Gastroesophageal sphincter (tissue), 4 donors: ENCODE measurements around the gene BBS1. TPM values are rescaled to one million over a fixed set of nuclear protein-coding genes. Genes with fewer than 3 reads are reported as not detected.

Source experiments
- ATAC-seq: fragments of 150-250 bp; one replicate; pipeline ENCODE4 v1.9.1; 2016; ENCODE audit warnings: mild to moderate bottlenecking, moderate library complexity
- H3K27ac ChIP-seq, 4 donors: fragments of 200-600 bp; sonication (generic) in 3 of 4; 1 replicate in 3 of 4; 2 replicates in 1 of 4; pipeline ENCODE4 v1.5.1; 2016 to 2019
- H3K27me3 ChIP-seq: fragments of 200-600 bp; sonication (generic); one replicate; pipeline ENCODE4 v1.5.1; 2019
- H3K36me3 ChIP-seq, 2 donors: fragments of 200-600 bp; sonication (generic); one replicate each; pipeline ENCODE4 v1.5.1; 2019; ENCODE audit warnings: control low read depth in 1 of 2
- H3K4me1 ChIP-seq, 3 donors: fragments of 200-600 bp; sonication (generic); 1 replicate in 2 of 3; 2 replicates in 1 of 3; pipeline ENCODE4 v1.5.1; 2016 to 2019; ENCODE audit warnings: control low read depth in 2 of 3
- H3K4me3 ChIP-seq, 2 donors: fragments of 200-600 bp; sonication (generic); one replicate each; pipeline ENCODE4 v1.5.1; 2019; ENCODE audit warnings: mild to moderate bottlenecking in 1 of 2, moderate library complexity in 1 of 2
- H3K9me3 ChIP-seq, 3 donors: fragments of 200-600 bp; sonication (generic); one replicate each; pipeline ENCODE4 v1.5.1; 2017 to 2019; ENCODE audit warnings: control low read depth in 2 of 3
- EP300 ChIP-seq: sonication (generic); formaldehyde crosslinking; IDR thresholded peaks from one replicate; pipeline ENCODE4 v1.6.1; 2017; ENCODE audit warnings: antibody characterized with exemption, mild to moderate bottlenecking
- POLR2A ChIP-seq, 2 donors: fragments of 450-650 bp; IDR thresholded peaks; one replicate each; pipeline ENCODE4 v1.6.1; 2017; ENCODE audit warnings: antibody characterized with exemption in 2 of 2, mild to moderate bottlenecking in 2 of 2, moderate library complexity in 1 of 2
- POLR2AphosphoS5 ChIP-seq: sonication (generic); formaldehyde crosslinking; IDR thresholded peaks from one replicate; pipeline ENCODE4 v1.6.1; 2017; ENCODE audit warnings: antibody characterized with exemption
- WGBS, 2 donors: methylation state at CpG; one replicate each; pipeline ENCODE4 v1.1.5; 2018; ENCODE audit warnings: low coverage in 1 of 2; 5-methylcytosine and 5-hydroxymethylcytosine counted together
- total RNA-seq, 4 donors: library from RNA; depleted of rRNA; stranded (reverse); fragments of >200 nt; gene quantifications; one replicate each; pipeline ENCODE4 v1.1.0, GENCODE V29; 2016
- TF ChIP-seq, protein P1 (sequence below), 4 experiments: fragments of 200-600 bp in 2 of 4; fragments of 450-650 bp in 2 of 4; sonication (generic) in 1 of 4; IDR thresholded peaks; one replicate each; pipeline ENCODE4 v1.5.1; 2017 to 2019; ENCODE audit warnings: antibody characterized with exemption in 4 of 4, mild to moderate bottlenecking in 2 of 4, moderate library complexity in 2 of 4

Gene BBS1
- total RNA-seq, 4 donors from 2014 or later, result 49.2 to 95.1 (median 82.9) TPM

DNA sequence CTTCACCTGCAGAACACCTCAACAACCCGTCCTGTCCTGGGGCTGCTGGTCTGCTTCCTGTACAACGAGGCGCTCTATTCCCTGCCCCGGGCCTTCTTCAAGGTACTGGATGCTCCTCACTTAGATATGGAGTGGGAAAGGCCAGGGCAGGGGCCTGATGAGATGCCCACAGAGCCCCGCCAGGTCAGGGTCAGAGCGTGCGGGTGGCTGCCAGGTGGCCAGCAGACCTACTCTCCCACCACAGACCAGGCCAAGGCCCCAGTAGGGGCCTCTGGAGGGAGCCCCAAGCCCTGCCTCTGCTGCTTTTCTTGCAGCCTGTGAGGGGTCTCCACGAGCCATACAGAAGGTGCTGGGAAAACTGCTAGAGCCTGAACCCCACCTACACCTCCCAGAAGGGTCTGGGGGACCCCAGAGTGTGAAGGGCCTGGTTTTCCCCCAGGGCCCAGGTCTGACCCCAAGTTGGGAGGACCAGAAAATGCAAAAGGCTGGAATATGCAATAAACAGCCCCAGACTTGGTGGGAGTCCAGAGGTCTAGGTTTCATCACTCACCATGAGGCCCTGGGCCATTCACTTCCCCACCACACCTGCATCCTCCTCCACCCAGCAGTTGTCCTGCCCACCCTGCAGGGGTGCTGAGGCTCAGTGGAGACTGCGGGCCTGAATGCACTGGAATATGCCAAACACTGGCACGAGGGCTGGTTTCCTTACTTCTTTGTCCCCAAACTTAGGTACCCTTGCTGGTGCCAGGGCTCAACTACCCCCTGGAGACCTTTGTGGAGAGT is 20.7 kb downstream of the BBS1 start:
- no peaks in the 10 kb centered on the region for H3K4me1 ChIP-seq
- 100% methylated on average over 3 of the region's 10 CpGs; no CpG with 5 or more reads in 1 of the 2 donors for WGBS, 2 donors
- no peaks in the 10 kb centered on the region for H3K9me3 ChIP-seq
- no peak for ATAC-seq
- H3K27me3 ChIP-seq, result no peaks in the 10 kb centered on the region
- H3K27ac ChIP-seq, result no peak overlapping the region
- H3K4me3 ChIP-seq, result no peak overlapping the region
- peaks cover 0 to 93% of the 10 kb centered on the region in 2 donors for H3K36me3 ChIP-seq
- TF ChIP-seq EP300, result no peak
- no peak for TF ChIP-seq POLR2A (IDR thresholded peaks at IDR 0.05)
- TF ChIP-seq, protein P1, sequence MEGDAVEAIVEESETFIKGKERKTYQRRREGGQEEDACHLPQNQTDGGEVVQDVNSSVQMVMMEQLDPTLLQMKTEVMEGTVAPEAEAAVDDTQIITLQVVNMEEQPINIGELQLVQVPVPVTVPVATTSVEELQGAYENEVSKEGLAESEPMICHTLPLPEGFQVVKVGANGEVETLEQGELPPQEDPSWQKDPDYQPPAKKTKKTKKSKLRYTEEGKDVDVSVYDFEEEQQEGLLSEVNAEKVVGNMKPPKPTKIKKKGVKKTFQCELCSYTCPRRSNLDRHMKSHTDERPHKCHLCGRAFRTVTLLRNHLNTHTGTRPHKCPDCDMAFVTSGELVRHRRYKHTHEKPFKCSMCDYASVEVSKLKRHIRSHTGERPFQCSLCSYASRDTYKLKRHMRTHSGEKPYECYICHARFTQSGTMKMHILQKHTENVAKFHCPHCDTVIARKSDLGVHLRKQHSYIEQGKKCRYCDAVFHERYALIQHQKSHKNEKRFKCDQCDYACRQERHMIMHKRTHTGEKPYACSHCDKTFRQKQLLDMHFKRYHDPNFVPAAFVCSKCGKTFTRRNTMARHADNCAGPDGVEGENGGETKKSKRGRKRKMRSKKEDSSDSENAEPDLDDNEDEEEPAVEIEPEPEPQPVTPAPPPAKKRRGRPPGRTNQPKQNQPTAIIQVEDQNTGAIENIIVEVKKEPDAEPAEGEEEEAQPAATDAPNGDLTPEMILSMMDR (IDR thresholded peaks at IDR 0.05), result no peak

DNA sequence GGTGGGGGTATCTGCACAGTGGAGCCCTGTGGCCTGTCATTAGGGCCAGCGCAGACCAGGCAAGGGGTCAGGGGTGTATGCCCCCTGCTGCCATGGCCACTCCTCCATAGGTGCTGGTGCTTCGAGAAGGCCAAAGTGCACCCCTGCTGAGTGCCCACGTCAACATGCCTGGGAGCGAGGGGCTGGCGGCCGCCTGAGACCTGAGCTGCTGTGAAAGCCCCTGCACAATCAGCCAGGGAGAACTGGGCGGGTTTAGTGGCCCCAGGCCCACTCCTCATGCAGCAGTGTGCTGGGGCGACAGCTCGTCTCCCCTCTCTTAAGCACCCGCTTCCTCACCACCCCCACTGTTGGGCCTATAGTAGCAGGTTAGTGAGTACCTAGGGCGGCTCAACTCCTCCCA is 21.4 kb downstream of the BBS1 start:
- peaks cover 0 to 96% of the 10 kb centered on the region in 2 donors for H3K36me3 ChIP-seq

DNA sequence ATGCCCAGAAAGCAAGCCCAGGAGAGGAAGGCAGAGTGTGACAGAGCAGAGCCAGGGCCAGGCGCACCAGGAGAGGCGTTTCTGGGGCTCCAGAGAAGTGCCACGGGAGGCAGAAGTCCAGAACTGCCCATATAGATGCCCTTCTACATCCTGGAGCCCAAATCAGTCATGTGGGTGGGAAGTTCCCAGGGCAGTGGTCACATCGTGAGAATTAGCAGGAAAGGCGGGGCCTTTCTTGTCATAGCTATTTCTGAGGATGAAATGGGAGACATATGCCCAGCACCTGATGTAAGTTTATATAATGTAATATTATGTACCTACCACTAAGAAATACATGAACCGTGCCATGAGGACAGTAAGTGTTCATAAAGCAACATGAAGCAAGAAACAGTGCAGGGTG is 22.3 kb downstream of the BBS1 start:
- Histone ChIP-seq H3K4me1 (no peaks in the 10 kb centered on the region), H3K9me3 (no peaks in the 10 kb centered on the region), H3K36me3 (peaks cover 0 to 96% of the 10 kb centered on the region in 2 donors), H3K27me3 (no peaks in the 10 kb centered on the region), H3K4me3 (no peak overlapping the region), H3K27ac (no peak overlapping the region)
- TF ChIP-seq POLR2AphosphoS5, result no peak
- no peak for TF ChIP-seq EP300
- TF ChIP-seq, protein P1 (IDR thresholded peaks at IDR 0.05), result no peak
- TF ChIP-seq POLR2A (IDR thresholded peaks at IDR 0.05), result no peak
- WGBS, 2 donors, result 63 to 72% methylated on average over 3 to 4 of the region's 6 CpGs
- ATAC-seq, result no peak

More for the DNA sequence above, 21.4 kb downstream of the BBS1 start:
- ATAC-seq, result peak; percentile 13
- Histone ChIP-seq H3K27me3 (no peaks in the 10 kb centered on the region), H3K4me1 (no peaks in the 10 kb centered on the region), H3K27ac (no peak overlapping the region), H3K4me3 (no peak overlapping the region), H3K9me3 (no peaks in the 10 kb centered on the region)
- 100% methylated on average over 3 of the region's 11 CpGs; no CpG with 5 or more reads in 1 of the 2 donors for WGBS, 2 donors
- TF ChIP-seq, protein P1 (IDR thresholded peaks at IDR 0.05), result no peak
- TF ChIP-seq POLR2A (IDR thresholded peaks at IDR 0.05) (no peak), POLR2AphosphoS5 (no peak), EP300 (no peak)

DNA sequence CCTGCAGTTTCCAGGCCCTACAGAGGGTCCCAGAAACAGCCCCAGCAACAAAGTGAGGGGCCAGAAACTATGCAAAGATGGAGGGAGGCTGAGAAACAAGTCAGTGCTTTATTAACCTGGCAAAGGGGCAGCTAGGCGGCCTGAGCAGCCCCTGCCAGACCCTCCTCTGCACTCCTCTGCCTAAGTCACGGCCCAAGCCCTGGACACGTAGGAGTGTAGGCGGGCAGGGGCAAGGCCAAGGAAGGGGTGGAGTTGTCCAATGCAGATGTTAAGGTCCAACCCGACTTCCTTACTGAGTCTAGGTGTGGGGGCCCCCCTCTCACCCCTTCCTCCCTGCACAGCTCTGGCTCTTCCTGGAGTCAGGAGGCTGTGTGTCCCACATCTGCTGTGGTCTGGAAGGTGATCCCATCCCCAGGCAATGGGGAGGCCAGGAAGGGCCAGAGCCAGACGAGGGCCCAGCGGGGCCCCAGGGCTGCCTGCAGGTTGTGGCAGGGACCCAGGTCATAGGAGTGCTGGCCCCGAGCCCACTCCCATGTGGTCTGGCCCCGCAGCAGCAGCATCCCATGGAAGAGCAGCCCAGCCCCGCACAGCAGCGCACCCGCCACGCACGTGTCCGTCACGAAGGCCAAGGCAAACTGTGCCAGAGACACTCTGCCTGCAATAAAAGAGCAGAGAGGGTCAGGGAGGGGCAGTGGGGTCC is 28.9 kb downstream of the BBS1 start:
- 100% methylated on average over 1 of the region's 16 CpGs; no CpG with 5 or more reads in 1 of the 2 donors for WGBS, 2 donors
- ATAC-seq, result no peak
- TF ChIP-seq POLR2AphosphoS5 (no peak), POLR2A (IDR thresholded peaks at IDR 0.05) (no peak), EP300 (no peak)
- TF ChIP-seq, protein P1 (IDR thresholded peaks at IDR 0.05), result no peak
- Histone ChIP-seq H3K27ac (no peak overlapping the region), H3K36me3 (peaks cover 0 to 93% of the 10 kb centered on the region in 2 donors), H3K4me1 (peaks cover 0 to 25% (median 9%) of the 10 kb centered on the region in 3 donors), H3K9me3 (no peaks in the 10 kb centered on the region), H3K4me3 (no peak overlapping the region), H3K27me3 (no peaks in the 10 kb centered on the region)
